ENCODE measurements around the gene EID2.

DNA sequence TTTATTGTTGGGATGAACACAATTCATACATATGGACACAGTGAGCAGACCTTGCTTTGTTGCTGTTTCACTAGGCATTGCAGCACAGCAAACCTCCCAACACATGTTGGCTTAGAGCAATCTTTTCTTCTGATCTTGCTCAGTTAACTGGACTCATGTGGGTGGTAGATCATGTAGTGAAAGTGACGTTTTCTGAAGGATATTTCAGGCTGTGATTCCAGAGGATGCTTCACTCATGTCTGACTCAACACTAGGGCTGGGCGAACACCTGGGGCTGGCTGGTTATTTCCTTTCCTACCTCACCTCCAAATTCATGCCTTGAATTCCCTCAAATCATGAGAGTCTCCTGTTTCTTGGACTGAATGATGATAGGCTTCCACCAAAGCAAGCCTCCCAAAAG is 48.1 kb upstream of the EID2 start:
- TF ChIP-seq EZH2 (IDR thresholded peaks at IDR 0.05; ENCODE audit: low read length) (no peak), CTCF (optimal IDR thresholded peaks at IDR 0.05 in 1 of 3, IDR thresholded peaks at IDR 0.05 in 1 of 3, conservative IDR thresholded peaks at IDR 0.05 in 1 of 3; ENCODE audit: extremely low read depth in 1 of 3, insufficient read depth in 2 of 3, low read length in 3 of 3) (no peak)
